ENCODE data around the gene TMCC3. TPM values are rescaled to one million over a fixed set of nuclear protein-coding genes. Genes with fewer than 3 reads are reported as not detected.
"Not testable (repeated sequence)": the region's sequence is repeated elsewhere in the genome, so short reads cannot be mapped to it uniquely, and the experiment has no call there.

Gene TMCC3
- total RNA-seq, 1 donor from 2014 or later, result 1.7 TPM

GRCh38 chr12:94551810-94552209 is 98.5 kb downstream of the TMCC3 start:
- no peaks in the 10 kb centered on the region for H3K36me3 ChIP-seq
- no peak overlapping the region for H3K4me3 ChIP-seq
- H3K27ac ChIP-seq (replicated peaks), result no peak overlapping the region
- no peaks in the 10 kb centered on the region for H3K27me3 ChIP-seq (ENCODE audit: low read depth)
- H3K9me3 ChIP-seq (replicated peaks), result peaks cover 2% of the 10 kb centered on the region
- no peaks in the 10 kb centered on the region for H3K4me1 ChIP-seq
- no peak for DNase-seq
- intact Hi-C loops (cut with micrococcal nuclease), result no loop called here
- TF ChIP-seq, protein P1, sequence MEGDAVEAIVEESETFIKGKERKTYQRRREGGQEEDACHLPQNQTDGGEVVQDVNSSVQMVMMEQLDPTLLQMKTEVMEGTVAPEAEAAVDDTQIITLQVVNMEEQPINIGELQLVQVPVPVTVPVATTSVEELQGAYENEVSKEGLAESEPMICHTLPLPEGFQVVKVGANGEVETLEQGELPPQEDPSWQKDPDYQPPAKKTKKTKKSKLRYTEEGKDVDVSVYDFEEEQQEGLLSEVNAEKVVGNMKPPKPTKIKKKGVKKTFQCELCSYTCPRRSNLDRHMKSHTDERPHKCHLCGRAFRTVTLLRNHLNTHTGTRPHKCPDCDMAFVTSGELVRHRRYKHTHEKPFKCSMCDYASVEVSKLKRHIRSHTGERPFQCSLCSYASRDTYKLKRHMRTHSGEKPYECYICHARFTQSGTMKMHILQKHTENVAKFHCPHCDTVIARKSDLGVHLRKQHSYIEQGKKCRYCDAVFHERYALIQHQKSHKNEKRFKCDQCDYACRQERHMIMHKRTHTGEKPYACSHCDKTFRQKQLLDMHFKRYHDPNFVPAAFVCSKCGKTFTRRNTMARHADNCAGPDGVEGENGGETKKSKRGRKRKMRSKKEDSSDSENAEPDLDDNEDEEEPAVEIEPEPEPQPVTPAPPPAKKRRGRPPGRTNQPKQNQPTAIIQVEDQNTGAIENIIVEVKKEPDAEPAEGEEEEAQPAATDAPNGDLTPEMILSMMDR (IDR thresholded peaks at IDR 0.05; ENCODE audit: borderline replicate concordance), result no peak

DNA sequence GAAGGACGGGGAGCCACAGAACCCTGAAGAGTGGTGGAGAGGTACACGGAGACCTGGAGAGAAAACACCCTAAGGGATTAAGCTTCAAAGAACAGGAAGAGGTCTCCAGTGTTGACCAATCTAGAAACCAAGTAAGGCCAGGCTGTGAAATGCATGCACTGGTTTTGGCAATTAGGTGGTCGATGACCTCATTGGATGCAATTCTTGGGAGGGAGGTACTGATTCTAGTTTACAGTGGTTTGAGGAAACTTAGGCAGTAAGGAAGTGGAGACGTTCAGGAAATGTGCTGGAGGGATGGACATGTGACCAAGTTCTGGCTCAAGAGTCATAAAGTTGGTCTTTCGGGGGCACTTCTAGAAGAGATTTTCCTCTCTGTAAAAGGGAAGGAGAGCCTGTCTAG is 99.4 kb downstream of the TMCC3 start:
- no peak overlapping the region for H3K4me3 ChIP-seq
- TF ChIP-seq, protein P1 (IDR thresholded peaks at IDR 0.05; ENCODE audit: borderline replicate concordance), result no peak
- no peak for DNase-seq
- no peaks in the 10 kb centered on the region for H3K9me3 ChIP-seq (replicated peaks)
- H3K27ac ChIP-seq (replicated peaks), result no peak overlapping the region
- intact Hi-C loops (cut with micrococcal nuclease), result no loop called here
- H3K27me3 ChIP-seq (ENCODE audit: low read depth), result no peaks in the 10 kb centered on the region
- no peaks in the 10 kb centered on the region for H3K36me3 ChIP-seq
- no peaks in the 10 kb centered on the region for H3K4me1 ChIP-seq

- not testable (repeated sequence) for H3K9me3 ChIP-seq (replicated peaks); H3K27ac ChIP-seq (replicated peaks); H3K36me3 ChIP-seq; DNase-seq; H3K27me3 ChIP-seq (ENCODE audit: low read depth); H3K4me1 ChIP-seq; H3K4me3 ChIP-seq
- intact Hi-C loops (cut with micrococcal nuclease), result loop anchor here (10.0 kb wide), 1 partner anchor 216 kb away; no protein-coding TSS in a partner anchor
Measured at GRCh38 chr12:94548833-94549232, 101.5 kb downstream of the TMCC3 start.

- TF ChIP-seq, protein P1 (IDR thresholded peaks at IDR 0.05; ENCODE audit: borderline replicate concordance), result peak; percentile 85
- intact Hi-C loops (cut with micrococcal nuclease), result loop anchor here (10.0 kb wide), 1 partner anchor 219 kb away; no protein-coding TSS in a partner anchor
- no peak overlapping the region for H3K4me3 ChIP-seq
- DNase-seq, result no peak
- no peaks in the 10 kb centered on the region for H3K4me1 ChIP-seq
- no peaks in the 10 kb centered on the region for H3K27me3 ChIP-seq (ENCODE audit: low read depth)
- H3K36me3 ChIP-seq, result no peaks in the 10 kb centered on the region
- no peak overlapping the region for H3K27ac ChIP-seq (replicated peaks)
- no peaks in the 10 kb centered on the region for H3K9me3 ChIP-seq (replicated peaks)
Measured at GRCh38 chr12:94545935-94546771, 104.2 kb downstream of the TMCC3 start.

DNA sequence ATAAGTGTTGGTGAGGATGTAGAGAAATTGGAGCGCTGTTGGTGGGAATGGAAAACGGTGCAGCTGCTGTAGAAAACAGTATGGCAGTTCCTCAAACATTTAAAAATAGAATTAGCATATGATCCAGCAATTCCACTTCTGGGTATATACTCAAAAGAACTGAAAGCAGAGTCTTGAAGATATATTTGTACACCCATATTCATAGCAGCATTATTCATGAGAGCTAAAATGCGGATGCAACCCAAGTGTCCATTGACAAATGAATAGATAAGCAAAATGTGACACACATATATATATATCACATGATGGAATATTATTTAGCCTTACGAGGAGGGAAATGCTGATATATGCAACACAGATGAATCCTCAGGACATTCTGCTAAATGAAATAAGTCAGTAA is 106.0 kb downstream of the TMCC3 start:
- Histone ChIP-seq H3K4me1 (no peaks in the 10 kb centered on the region), H3K4me3 (no peak overlapping the region), H3K27ac (replicated peaks) (no peak overlapping the region), H3K36me3 (no peaks in the 10 kb centered on the region), H3K9me3 (replicated peaks) (no peaks in the 10 kb centered on the region), H3K27me3 (ENCODE audit: low read depth) (no peaks in the 10 kb centered on the region)
- no peak for DNase-seq
- intact Hi-C loops (cut with micrococcal nuclease), result loop anchor here (10.0 kb wide), 1 partner anchor 220 kb away; no protein-coding TSS in a partner anchor
- TF ChIP-seq, protein P1 (IDR thresholded peaks at IDR 0.05; ENCODE audit: borderline replicate concordance), result no peak

- no peak overlapping the region for H3K4me3 ChIP-seq
- intact Hi-C loops (cut with micrococcal nuclease), result no loop called here
- H3K27ac ChIP-seq (replicated peaks), result no peak overlapping the region
- H3K27me3 ChIP-seq (ENCODE audit: low read depth), result no peaks in the 10 kb centered on the region
- no peaks in the 10 kb centered on the region for H3K9me3 ChIP-seq (replicated peaks)
- TF ChIP-seq, protein P1 (IDR thresholded peaks at IDR 0.05; ENCODE audit: borderline replicate concordance), result no peak
- no peaks in the 10 kb centered on the region for H3K4me1 ChIP-seq
- H3K36me3 ChIP-seq, result no peaks in the 10 kb centered on the region
- no peak for DNase-seq
Measured at GRCh38 chr12:94538318-94538717, 112.0 kb downstream of the TMCC3 start.
